Stimulated activated CD4-positive, alpha-beta T cell treated with anti-CD3 and anti-CD28 coated beads, Interleukin-12 subunit alpha, Interleukin-12 subunit beta, amount 100 ng/mL, for 48 hours (primary cell): Measurements from ENCODE around the gene NPHS1.

Source experiments
- DNase-seq, 3 donors: peaks; one replicate each; pipeline ENCODE4 v3.0.0-alpha.2; 2020; ENCODE audit warnings: low read depth in 2 of 3, low spot score in 1 of 3

NPHS1 gene

GRCh38 chr19:35789195-35789977 is 62.9 kb downstream of the NPHS1 start:
- no peak for DNase-seq

GRCh38 chr19:35788205-35788960 is 63.9 kb downstream of the NPHS1 start:
- DNase-seq = no peak

GRCh38 chr19:35787227-35787799 is 65.0 kb downstream of the NPHS1 start:
- no peak for DNase-seq

- DNase-seq = no peak
These were observed 65.8 kb downstream of the NPHS1 start for GRCh38 chr19:35786299-35787160.

- no peak for DNase-seq
These were observed 67.0 kb downstream of the NPHS1 start for GRCh38 chr19:35785339-35785627.

- DNase-seq = no peak
These were observed 67.6 kb downstream of the NPHS1 start for GRCh38 chr19:35784503-35785338.

- DNase-seq = no peak
These were observed 68.6 kb downstream of the NPHS1 start for GRCh38 chr19:35783469-35784434.

- no peak for DNase-seq
These were observed 69.7 kb downstream of the NPHS1 start for GRCh38 chr19:35782589-35782988.

- no peak for DNase-seq
These were observed 70.7 kb downstream of the NPHS1 start for GRCh38 chr19:35781650-35782049.

- DNase-seq = no peak
These were observed 71.6 kb downstream of the NPHS1 start for GRCh38 chr19:35780717-35781116.

- DNase-seq = no peak
These were observed 72.2 kb downstream of the NPHS1 start for GRCh38 chr19:35780058-35780457.

GRCh38 chr19:35779033-35779432 is 73.3 kb downstream of the NPHS1 start:
- no peak for DNase-seq

- DNase-seq = no peak
These were observed 74.3 kb downstream of the NPHS1 start for GRCh38 chr19:35777961-35778360.

- no peak for DNase-seq
These were observed 75.0 kb downstream of the NPHS1 start for GRCh38 chr19:35777086-35777841.

- DNase-seq = no peak
These were observed 76.1 kb downstream of the NPHS1 start for GRCh38 chr19:35776102-35776788.
